ENCODE results near the gene GPRC5A.

GRCh38 chr12:12908252-12908651 is 16.9 kb downstream of the GPRC5A start:
- TF ChIP-seq POLR2A (IDR thresholded peaks at IDR 0.05; ENCODE audit: low read length) (no peak), GATA1 (IDR thresholded peaks at IDR 0.05; ENCODE audit: low read depth, low read length) (no peak)
